NOMO-1 treated with DMSO at 0.1 percent for 48 hours (cell line): Measurements from ENCODE around the gene LAMTOR4.

Experiments
- DNase-seq: peaks from one replicate; lab custom pipeline; 2025; ENCODE audit not compliant: unreplicated experiment; lab: John Stamatoyannopoulos, UW

The LAMTOR4 gene

DNA sequence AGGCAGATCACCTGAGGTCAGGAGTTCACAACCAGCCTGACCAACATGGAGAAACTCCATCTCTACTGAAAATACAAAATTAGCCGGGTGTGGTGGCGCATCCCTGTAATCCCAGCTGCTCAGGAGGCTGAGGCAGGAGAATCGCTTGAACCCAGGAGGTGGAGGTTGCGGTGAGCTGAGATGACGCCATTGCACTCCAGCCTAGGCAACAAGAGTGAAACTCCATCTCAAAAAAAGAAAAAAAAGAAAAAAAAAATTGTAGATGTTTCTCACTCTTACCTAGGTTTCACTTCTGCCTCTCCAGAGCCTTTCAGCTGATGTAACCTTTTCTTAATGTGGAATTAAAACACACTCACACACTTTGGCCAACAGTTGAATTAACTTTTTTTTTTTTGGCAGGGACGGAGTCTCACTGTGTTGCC lies 47.2 kb downstream of the LAMTOR4 start:
- peak; percentile 74 for DNase-seq

DNA sequence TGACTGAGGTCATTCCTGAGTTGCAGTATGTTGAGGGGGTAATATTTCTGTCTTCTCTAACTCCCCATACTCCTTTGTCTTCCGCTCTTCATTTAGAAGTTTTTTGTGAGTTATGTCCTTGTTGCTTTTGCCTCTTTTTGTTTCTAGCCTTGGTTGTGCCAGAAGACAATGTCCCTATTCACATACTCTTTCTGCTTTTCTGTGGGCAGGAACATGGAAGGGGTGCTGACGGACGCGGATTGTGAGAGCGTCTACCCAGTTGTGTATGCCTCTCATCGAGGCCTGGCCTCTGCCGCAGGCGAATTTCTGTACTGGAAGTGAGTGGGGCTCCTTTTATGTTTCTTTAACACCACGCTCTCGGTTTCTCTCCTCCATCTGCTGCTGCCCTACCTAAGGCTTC lies 49.5 kb downstream of the LAMTOR4 start:
- no peak for DNase-seq

DNA sequence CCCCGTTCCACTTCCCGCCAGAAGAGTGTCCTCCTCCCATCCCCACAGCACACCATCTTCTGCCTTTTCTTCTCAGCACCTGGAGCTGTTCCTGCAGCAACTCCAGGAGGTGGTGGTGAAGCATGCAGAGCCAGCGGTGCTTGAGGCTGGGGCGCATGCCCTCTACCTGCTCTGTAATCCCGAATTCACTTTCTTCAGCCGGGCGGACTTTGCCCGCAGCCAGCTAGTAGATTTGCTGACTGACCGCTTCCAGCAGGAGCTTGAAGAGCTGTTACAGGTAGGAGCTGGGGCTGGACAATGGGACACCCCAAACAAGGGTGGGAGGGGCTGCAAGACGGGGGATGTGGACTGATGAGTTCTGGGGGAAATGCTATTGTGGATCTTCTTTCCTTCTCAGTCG lies 52.0 kb downstream of the LAMTOR4 start:
- no peak for DNase-seq
